Psoas muscle (tissue), 8 donors: ENCODE data around the gene PAX5. TPM values are rescaled to one million over a fixed set of nuclear protein-coding genes. Genes with fewer than 3 reads are reported as not detected.
A peak's percentile ranks its signal among the peaks of the same experiment; 100 is the strongest.

ENCODE experiments used
- ATAC-seq, 4 donors: fragments of 200-7000 bp; cut with Tn5 transposase; one replicate each; pipeline ENCODE4 v1.9.1; 2020; ENCODE audit warnings: moderate library complexity in 3 of 4, mild to moderate bottlenecking in 2 of 4
- DNase-seq, 2 donors: peaks; one replicate each; pipeline ENCODE4 v3.0.0-alpha.2; 2020
- H3K27ac ChIP-seq: fragments of 200-600 bp; one replicate; pipeline ENCODE4 v1.8.0; 2022
- H3K27me3 ChIP-seq, 3 donors: fragments of 200-600 bp in 1 of 3; one replicate each; pipeline versions ENCODE4 v1.6.1 to v1.8.0; 2013 to 2022; ENCODE audit warnings: low read length in 2 of 3, mild to moderate bottlenecking in 2 of 3, moderate library complexity in 1 of 3; ENCODE audit not compliant: insufficient read depth in 3 of 3
- H3K36me3 ChIP-seq, 2 donors: fragments of 200-600 bp in 1 of 2; one replicate each; pipeline versions ENCODE4 v1.6.1 to v1.8.0; 2013 to 2022; ENCODE audit warnings: low read depth in 1 of 2, mild to moderate bottlenecking in 1 of 2, moderate library complexity in 1 of 2; ENCODE audit not compliant: insufficient read depth in 1 of 2
- H3K4me1 ChIP-seq: fragments of 200-600 bp; one replicate; pipeline ENCODE4 v1.8.0; 2022
- H3K4me3 ChIP-seq: fragments of 200-600 bp; one replicate; pipeline ENCODE4 v1.8.0; 2022; ENCODE audit warnings: mild to moderate bottlenecking
- H3K9me3 ChIP-seq: fragments of 200-600 bp; one replicate; pipeline ENCODE4 v1.8.0; 2022
- CTCF ChIP-seq: fragments of 200-600 bp; IDR thresholded peaks from one replicate; pipeline ENCODE4 v1.8.0; 2022; ENCODE audit warnings: antibody characterized with exemption
- WGBS, 3 donors: extraction: QIAGEN DNeasy Blood & Tissue Kit; methylation state at CpG; one replicate each; pipeline versions ENCODE4 v1.1.6 to v1.1.7; 2013; 5-methylcytosine and 5-hydroxymethylcytosine counted together
- intact Hi-C, 2 donors: fragments of 100-400 bp; cut with DNase I; formaldehyde crosslinking; loops; one replicate each; pipeline versions ENCODE4 v1.11.0 to v1.14.2; 2022
- polyA plus RNA-seq, 3 donors: library from polyadenylated mRNA; stranded (reverse); fragments of 200-250 nt; gene quantifications; one replicate each; pipeline ENCODE4 v1.2.3, GENCODE V29; 2013
- total RNA-seq, 4 donors: library from RNA; stranded (reverse); fragmentation: NEBNext Ultra II Directional in 2 of 4; extraction: Animal tissue kit (Norgen Biotek cat#: 25700) in 2 of 4; gene quantifications; one replicate each; pipeline versions ENCODE4 v1.2.1 to v1.2.4, GENCODE V29; 2021 to 2023
- donor health status: healthy with polysubstance abuse.
- donor health status: DM: no; HTN: no; CAD: no; lungs with moderate emphysema.
- donor health status: Bipolar disorder and iron deficiency.
- donor health status: healthy.
- donor health status: DM: yes; HTN: yes; CAD: no.
- donor health status: DM: no; HTN: no; CAD: no.
- donor health status: DM: no; HTN: no; CAD: no.
- donor health status: DM: yes; HTN: yes; CAD: no.

Gene PAX5
- total and polyA plus RNA-seq, 7 donors, result under 0.01 to 0.50 (median 0.06) TPM; not detected in 3

- intact Hi-C loops, result no loop called here
- ATAC-seq (no peak), DNase-seq (no peak)
- 72 to 77% (median 76%) methylated on average over 19 of the region's 19 CpGs for WGBS, 3 donors
- no peak for TF ChIP-seq CTCF
- Histone ChIP-seq H3K4me1 (no peaks in the 10 kb centered on the region), H3K4me3 (no peak overlapping the region), H3K36me3 (no peaks in the 10 kb centered on the region), H3K27ac (no peak overlapping the region), H3K27me3 (peaks cover 0 to 41% (median 12%) of the 10 kb centered on the region in 3 donors), H3K9me3 (peaks cover 9% of the 10 kb centered on the region)
Measured at GRCh38 chr9:36993933-36994764, 39.9 kb downstream of the PAX5 start.

- intact Hi-C loops, result no loop called here
- H3K36me3 ChIP-seq, result no peaks in the 10 kb centered on the region
Measured at GRCh38 chr9:36992501-36993316, 41.4 kb downstream of the PAX5 start.

GRCh38 chr9:36991516-36992134 lies 42.4 kb downstream of the PAX5 start:
- no peaks in the 10 kb centered on the region for H3K36me3 ChIP-seq
- no peaks in the 10 kb centered on the region for H3K4me1 ChIP-seq
- intact Hi-C loops, result loop anchor here in 1 of 2 donors (2.0 kb wide), 1 partner anchor 119 kb away; no protein-coding TSS in a partner anchor
- H3K9me3 ChIP-seq, result peaks cover 9% of the 10 kb centered on the region
- peak; percentile 21 for TF ChIP-seq CTCF
- H3K27ac ChIP-seq, result no peak overlapping the region
- H3K27me3 ChIP-seq, result peaks cover 0 to 58% (median 23%) of the 10 kb centered on the region in 3 donors
- no peak overlapping the region for H3K4me3 ChIP-seq
- no peak for ATAC-seq
- no peak for DNase-seq
- WGBS, 3 donors, result 9 to 14% (median 11%) methylated on average over 6 of the region's 6 CpGs

More at GRCh38 chr9:36992501-36993316, 41.4 kb downstream of the PAX5 start:
- no peaks in the 10 kb centered on the region for H3K4me1 ChIP-seq
- no peak overlapping the region for H3K27ac ChIP-seq
- 37 to 51% (median 45%) methylated on average over 7 of the region's 7 CpGs for WGBS, 3 donors
- DNase-seq (no peak), ATAC-seq (no peak)
- H3K27me3 ChIP-seq, result peaks cover 0 to 51% (median 15%) of the 10 kb centered on the region in 3 donors
- TF ChIP-seq CTCF, result no peak
- H3K9me3 ChIP-seq, result peaks cover 9% of the 10 kb centered on the region
- H3K4me3 ChIP-seq, result no peak overlapping the region

GRCh38 chr9:36988848-36989247 lies 45.2 kb downstream of the PAX5 start:
- intact Hi-C loops, result no loop called here
- DNase-seq, result no peak
- Histone ChIP-seq H3K4me3 (no peak overlapping the region), H3K4me1 (no peaks in the 10 kb centered on the region), H3K9me3 (peaks cover 9% of the 10 kb centered on the region), H3K27me3 (peaks cover 0 to 70% (median 26%) of the 10 kb centered on the region in 3 donors), H3K27ac (no peak overlapping the region), H3K36me3 (no peaks in the 10 kb centered on the region)
- ATAC-seq, result no peak
- 27 to 33% (median 30%) methylated on average over 6 of the region's 6 CpGs for WGBS, 3 donors
- TF ChIP-seq CTCF, result no peak
